ENCODE data around the gene COL10A1. TPM values are rescaled to one million over a fixed set of nuclear protein-coding genes. Genes with fewer than 3 reads are reported as not detected.

Gene COL10A1
- total and polyA plus RNA-seq, 2 experiments from 2014 or later: 0.28 to 0.31 TPM

Other genes with a start within 250 kb of the COL10A1 start
- 0.12 and 0.24 TPM in 2 replicates for gene FRK, start 65.2 kb downstream of the COL10A1 start, total RNA-seq (2014; rRNA removed; shearing (Covaris generic))
- 0.05 and 0.06 TPM in 2 replicates for gene FRK, start 65.2 kb downstream of the COL10A1 start, polyA plus RNA-seq (2016; fragmentation: Nextera tagmentation; extraction: Ambion mirVana)
- gene NT5DC1, start 25.3 kb downstream of the COL10A1 start, total RNA-seq (2014; rRNA removed; shearing (Covaris generic)): 19.8 and 27.0 TPM in 2 replicates
- gene NT5DC1, start 25.3 kb downstream of the COL10A1 start, polyA plus RNA-seq (2016; fragmentation: Nextera tagmentation; extraction: Ambion mirVana): 22.5 and 29.8 TPM in 2 replicates
- gene TSPYL4, start 127.9 kb upstream of the COL10A1 start, total RNA-seq (2014; rRNA removed; shearing (Covaris generic)): 16.2 and 19.8 TPM in 2 replicates
- 12.7 and 13.2 TPM in 2 replicates for gene TSPYL4, start 127.9 kb upstream of the COL10A1 start, polyA plus RNA-seq (2016; fragmentation: Nextera tagmentation; extraction: Ambion mirVana)
- 61.8 and 66.1 TPM in 2 replicates for gene TSPYL1, start 153.8 kb upstream of the COL10A1 start, total RNA-seq (2014; rRNA removed; shearing (Covaris generic))
- gene TSPYL1, start 153.8 kb upstream of the COL10A1 start, polyA plus RNA-seq (2016; fragmentation: Nextera tagmentation; extraction: Ambion mirVana): 24.6 and 24.9 TPM in 2 replicates
- gene DSE, start 244.8 kb upstream of the COL10A1 start, total RNA-seq (2014; rRNA removed; shearing (Covaris generic)): 41.5 and 45.2 TPM in 2 replicates
- gene DSE, start 244.8 kb upstream of the COL10A1 start, polyA plus RNA-seq (2016; fragmentation: Nextera tagmentation; extraction: Ambion mirVana): 16.8 and 18.8 TPM in 2 replicates

Measured in GM23338 (cell line).